ENCODE results near the gene CD302. TPM values are rescaled to one million over a fixed set of nuclear protein-coding genes. Genes with fewer than 3 reads are reported as not detected.
"Not testable (repeated sequence)": the region's sequence is repeated elsewhere in the genome, so short reads cannot be mapped to it uniquely, and the experiment has no call there.

CD302 gene
- total and polyA plus RNA-seq, 2 donors (not counting 1 experiment from before 2014, with no cell fraction given): 0.72 to 1.5 TPM

DNA sequence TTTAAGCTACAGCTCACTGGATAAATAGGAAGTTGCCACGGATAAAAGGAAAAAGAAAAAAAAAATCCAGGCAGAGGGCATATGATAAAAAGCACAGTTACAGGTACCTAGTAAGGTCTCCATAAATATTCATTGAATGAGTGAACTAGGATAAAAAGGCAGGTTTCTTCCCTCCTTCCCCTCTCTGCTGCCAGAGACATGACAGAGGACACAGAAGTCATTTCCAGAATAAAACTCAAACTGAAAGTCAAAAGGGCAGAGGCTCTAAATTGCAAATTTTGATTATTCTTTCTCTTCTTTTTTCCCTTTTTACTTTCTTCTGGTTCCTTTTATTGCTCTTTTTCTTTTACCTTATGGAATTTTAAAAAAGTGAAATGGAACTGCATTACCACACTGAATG is 7.7 kb downstream of the CD302 start:
- Histone ChIP-seq H3K9me3 (ENCODE audit: control extremely low read depth in 1 of 3, control insufficient read depth in 2 of 3, insufficient read depth in 1 of 3, low read length in 2 of 3) (no peaks in the 10 kb centered on the region), H2AFZ (ENCODE audit: insufficient read depth, low read depth, low read length, poor library complexity, severe bottlenecking) (no peak overlapping the region), H3K27ac (ENCODE audit: low read length in 2 of 2) (no peak overlapping the region), H3K9ac (ENCODE audit: low read length) (no peak overlapping the region), H4K20me1 (ENCODE audit: control insufficient read depth, insufficient read depth, low read length, poor library complexity, severe bottlenecking) (no peaks in the 10 kb centered on the region), H3K36me3 (replicated peaks in 1 of 2; ENCODE audit: control extremely low read depth in 1 of 2, control insufficient read depth in 1 of 2, extremely low read depth in 1 of 2, insufficient read depth in 2 of 2, low read length in 1 of 2) (no peaks in the 10 kb centered on the region), H3K4me3 (ENCODE audit: control extremely low read depth in 1 of 5, extremely low read depth in 1 of 5, insufficient read depth in 1 of 5, low read depth in 2 of 5, low read length in 4 of 5) (no peak overlapping the region), H3K27me3 (replicated peaks in 1 of 4; ENCODE audit: control extremely low read depth in 1 of 4, control insufficient read depth in 3 of 4, insufficient read depth in 4 of 4, low read length in 3 of 4) (no peaks in the 10 kb centered on the region), H3K4me2 (replicated peaks; ENCODE audit: low read depth, low read length, poor library complexity, severe bottlenecking) (no peak overlapping the region), H3K79me2 (ENCODE audit: control insufficient read depth, insufficient read depth, low read length) (no peaks in the 10 kb centered on the region), H3K4me1 (ENCODE audit: control insufficient read depth in 2 of 2, insufficient read depth in 2 of 2, low read length in 2 of 2) (no peaks in the 10 kb centered on the region)
- CTCF ChIA-PET: no interaction called here
- Mint-ChIP-seq H3K27ac (no peak overlapping the region), H3K4me3 (no peak overlapping the region), H3K4me1 (no peaks in the 10 kb centered on the region), H3K9me3 (ENCODE audit: insufficient read depth) (no peaks in the 10 kb centered on the region), H3K27me3 (no peaks in the 10 kb centered on the region)
- ATAC-seq (ENCODE audit: low read depth) (no peak), DNase-seq (no peak)
- intact Hi-C loops (cut with micrococcal nuclease): no loop called here
- POLR2A ChIA-PET: no interaction called here
- no CpG with 5 or more reads among the region's 1 CpG for WGBS (ENCODE audit: insufficient coverage)
- no peak for TF ChIP-seq EZH2 (IDR thresholded peaks at IDR 0.05; ENCODE audit: borderline replicate concordance, insufficient read depth, low read depth, low read length, poor library complexity, severe bottlenecking)
- no peak for TF ChIP-seq CTCF (IDR thresholded peaks at IDR 0.05)

GRCh38 chr2:159788253-159788652 is 9.8 kb downstream of the CD302 start:
- Histone ChIP-seq H3K9ac (ENCODE audit: low read length) (no peak overlapping the region), H3K27me3 (replicated peaks in 1 of 4; ENCODE audit: control extremely low read depth in 1 of 4, control insufficient read depth in 3 of 4, insufficient read depth in 4 of 4, low read length in 3 of 4) (no peaks in the 10 kb centered on the region), H3K79me2 (ENCODE audit: control insufficient read depth, insufficient read depth, low read length) (no peaks in the 10 kb centered on the region), H3K36me3 (replicated peaks in 1 of 2; ENCODE audit: control extremely low read depth in 1 of 2, control insufficient read depth in 1 of 2, extremely low read depth in 1 of 2, insufficient read depth in 2 of 2, low read length in 1 of 2) (no peaks in the 10 kb centered on the region), H2AFZ (ENCODE audit: insufficient read depth, low read depth, low read length, poor library complexity, severe bottlenecking) (no peak overlapping the region), H3K4me3 (ENCODE audit: control extremely low read depth in 1 of 5, extremely low read depth in 1 of 5, insufficient read depth in 1 of 5, low read depth in 2 of 5, low read length in 4 of 5) (no peak overlapping the region), H3K4me1 (ENCODE audit: control insufficient read depth in 2 of 2, insufficient read depth in 2 of 2, low read length in 2 of 2) (no peaks in the 10 kb centered on the region), H3K4me2 (replicated peaks; ENCODE audit: low read depth, low read length, poor library complexity, severe bottlenecking) (no peak overlapping the region), H3K9me3 (ENCODE audit: control extremely low read depth in 1 of 3, control insufficient read depth in 2 of 3, insufficient read depth in 1 of 3, low read length in 2 of 3) (no peaks in the 10 kb centered on the region), H4K20me1 (ENCODE audit: control insufficient read depth, insufficient read depth, low read length, poor library complexity, severe bottlenecking) (no peaks in the 10 kb centered on the region), H3K27ac (ENCODE audit: low read length in 2 of 2) (no peak overlapping the region)
- H3K27me3 Mint-ChIP-seq: no peaks in the 10 kb centered on the region
- no peak overlapping the region for H3K4me3 Mint-ChIP-seq
- H3K9me3 Mint-ChIP-seq (ENCODE audit: insufficient read depth): no peaks in the 10 kb centered on the region
- H3K4me1 Mint-ChIP-seq: no peaks in the 10 kb centered on the region
- ATAC-seq (ENCODE audit: low read depth): no peak
- CTCF ChIA-PET: no interaction called here
- WGBS (ENCODE audit: insufficient coverage): no CpG with 5 or more reads among the region's 3 CpGs
- intact Hi-C loops (cut with micrococcal nuclease): no loop called here
- H3K27ac Mint-ChIP-seq: no peak overlapping the region
- TF ChIP-seq CTCF (IDR thresholded peaks at IDR 0.05): no peak
- no peak for TF ChIP-seq EZH2 (IDR thresholded peaks at IDR 0.05; ENCODE audit: borderline replicate concordance, insufficient read depth, low read depth, low read length, poor library complexity, severe bottlenecking)
- POLR2A ChIA-PET: no interaction called here
- DNase-seq: no peak

DNA sequence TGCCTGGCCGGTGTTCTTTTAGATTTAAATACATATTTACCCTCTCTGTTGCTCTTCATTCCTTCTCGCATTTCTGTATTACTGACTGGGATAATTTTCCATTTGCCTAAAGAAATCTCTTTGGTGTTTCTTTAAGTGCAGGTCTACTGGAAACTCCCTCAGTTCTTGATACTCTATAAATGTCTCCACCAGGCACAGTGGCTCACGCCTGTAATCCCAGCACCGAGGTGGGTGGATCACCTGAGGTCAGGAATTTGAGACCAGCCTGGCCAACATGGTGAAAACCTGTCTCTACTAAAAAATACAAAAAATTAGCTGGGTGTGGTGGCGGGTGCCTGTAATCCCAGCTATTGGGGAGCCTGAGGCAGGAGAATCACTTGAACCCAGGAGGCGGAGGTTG is 10.4 kb downstream of the CD302 start:
- CTCF ChIA-PET: not testable (repeated sequence)
- WGBS (ENCODE audit: insufficient coverage): 100% methylated on average over 1 of the region's 6 CpGs

More for the DNA sequence above, 10.4 kb downstream of the CD302 start:
- H3K27me3 Mint-ChIP-seq; intact Hi-C loops (cut with micrococcal nuclease); DNase-seq; H3K4me1 Mint-ChIP-seq; H3K4me3 ChIP-seq (ENCODE audit: control extremely low read depth in 1 of 5, extremely low read depth in 1 of 5, insufficient read depth in 1 of 5, low read depth in 2 of 5, low read length in 4 of 5); H2AFZ ChIP-seq (ENCODE audit: insufficient read depth, low read depth, low read length, poor library complexity, severe bottlenecking); H3K9ac ChIP-seq (ENCODE audit: low read length); H3K27ac Mint-ChIP-seq; H3K27me3 ChIP-seq (replicated peaks in 1 of 4; ENCODE audit: control extremely low read depth in 1 of 4, control insufficient read depth in 3 of 4, insufficient read depth in 4 of 4, low read length in 3 of 4); H4K20me1 ChIP-seq (ENCODE audit: control insufficient read depth, insufficient read depth, low read length, poor library complexity, severe bottlenecking); H3K4me2 ChIP-seq (replicated peaks; ENCODE audit: low read depth, low read length, poor library complexity, severe bottlenecking); POLR2A ChIA-PET; H3K27ac ChIP-seq (ENCODE audit: low read length in 2 of 2); H3K79me2 ChIP-seq (ENCODE audit: control insufficient read depth, insufficient read depth, low read length); ATAC-seq (ENCODE audit: low read depth); H3K9me3 Mint-ChIP-seq (ENCODE audit: insufficient read depth); H3K36me3 ChIP-seq (replicated peaks in 1 of 2; ENCODE audit: control extremely low read depth in 1 of 2, control insufficient read depth in 1 of 2, extremely low read depth in 1 of 2, insufficient read depth in 2 of 2, low read length in 1 of 2); H3K4me1 ChIP-seq (ENCODE audit: control insufficient read depth in 2 of 2, insufficient read depth in 2 of 2, low read length in 2 of 2); H3K9me3 ChIP-seq (ENCODE audit: control extremely low read depth in 1 of 3, control insufficient read depth in 2 of 3, insufficient read depth in 1 of 3, low read length in 2 of 3); H3K4me3 Mint-ChIP-seq: not testable (repeated sequence)
